GM23248 (cell line): ENCODE results near the gene DCAF12.

Experiments
- EZH2 ChIP-seq: fragments of 200-600 bp; sonication (generic); IDR thresholded peaks from 2 replicates; pipeline ENCODE4 v1.6.1; 2018; ENCODE audit warnings: antibody characterized with exemption, mild to moderate bottlenecking; ENCODE audit not compliant: insufficient read depth, poor library complexity, severe bottlenecking
- EZH2phosphoT487 ChIP-seq: fragments of 200-600 bp; sonication (generic); IDR thresholded peaks from 2 replicates; pipeline ENCODE4 v1.6.1; 2018; ENCODE audit warnings: antibody characterized with exemption, moderate library complexity, mild to moderate bottlenecking, low read depth; ENCODE audit not compliant: insufficient read depth

DNA sequence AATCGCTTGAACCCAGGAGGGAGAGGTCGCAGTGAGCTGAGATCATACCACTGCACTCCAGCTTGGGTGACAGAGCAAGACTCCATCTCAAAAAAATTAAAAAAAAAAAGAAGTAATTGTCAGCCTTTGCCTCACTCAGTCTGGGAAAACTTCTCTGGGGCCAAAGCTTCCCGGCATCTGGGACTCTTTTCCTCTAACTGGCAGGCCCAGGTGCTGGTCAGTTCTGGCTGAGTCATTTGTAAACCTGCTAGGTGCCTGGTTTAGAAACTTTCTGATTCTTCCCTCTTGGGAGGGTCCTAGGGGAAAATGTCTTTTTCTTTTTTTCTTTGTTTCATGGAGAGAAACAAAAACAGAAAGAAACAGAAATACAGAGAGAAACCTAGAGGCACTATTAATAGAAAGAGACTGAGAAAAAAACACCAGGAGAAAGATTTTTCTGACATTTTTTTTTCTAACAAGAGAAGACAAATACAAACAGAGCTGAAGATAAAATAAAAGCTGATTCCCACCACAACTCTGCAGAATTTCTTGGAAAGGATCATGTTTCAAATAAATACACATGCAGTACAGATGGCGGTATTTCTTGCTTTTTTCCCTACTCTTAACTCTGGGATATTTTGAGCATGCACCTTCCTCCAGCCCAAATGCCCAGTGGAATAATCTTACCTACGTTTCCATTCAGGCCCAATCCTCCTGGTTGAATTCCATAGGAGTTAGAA is 55.7 kb downstream of the DCAF12 start:
- TF ChIP-seq EZH2phosphoT487 = no peak
- TF ChIP-seq EZH2 = no peak
